ENCODE measurements around the gene GSK3A.
"Not testable (repeated sequence)": the region's sequence is repeated elsewhere in the genome, so short reads cannot be mapped to it uniquely, and the experiment has no call there.

The GSK3A gene

DNA sequence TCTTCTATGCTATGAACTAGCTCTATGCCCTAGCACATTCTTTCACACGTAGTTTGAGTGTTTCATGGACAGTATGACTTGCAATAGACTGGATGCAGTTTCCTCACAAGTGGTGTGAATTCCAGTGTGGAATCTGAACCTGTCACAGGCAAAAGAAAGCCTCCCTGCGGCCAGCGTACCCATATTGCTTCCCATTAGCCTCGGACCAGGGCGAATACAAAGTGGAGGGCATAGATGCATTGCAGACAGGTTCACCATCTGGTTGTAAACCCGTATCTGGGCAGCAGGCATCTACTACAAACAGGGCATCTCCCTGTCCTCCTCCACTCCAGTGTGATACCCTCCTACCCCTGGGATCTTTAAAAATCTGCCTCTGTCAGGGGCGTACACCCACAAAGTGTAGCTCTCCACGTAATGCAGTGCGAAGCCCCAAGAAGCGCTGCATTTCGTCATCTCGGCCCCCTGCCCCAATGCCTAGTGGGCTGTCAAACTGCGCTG lies 25.3 kb upstream of the GSK3A start:
- no peak for DNase-seq

DNA sequence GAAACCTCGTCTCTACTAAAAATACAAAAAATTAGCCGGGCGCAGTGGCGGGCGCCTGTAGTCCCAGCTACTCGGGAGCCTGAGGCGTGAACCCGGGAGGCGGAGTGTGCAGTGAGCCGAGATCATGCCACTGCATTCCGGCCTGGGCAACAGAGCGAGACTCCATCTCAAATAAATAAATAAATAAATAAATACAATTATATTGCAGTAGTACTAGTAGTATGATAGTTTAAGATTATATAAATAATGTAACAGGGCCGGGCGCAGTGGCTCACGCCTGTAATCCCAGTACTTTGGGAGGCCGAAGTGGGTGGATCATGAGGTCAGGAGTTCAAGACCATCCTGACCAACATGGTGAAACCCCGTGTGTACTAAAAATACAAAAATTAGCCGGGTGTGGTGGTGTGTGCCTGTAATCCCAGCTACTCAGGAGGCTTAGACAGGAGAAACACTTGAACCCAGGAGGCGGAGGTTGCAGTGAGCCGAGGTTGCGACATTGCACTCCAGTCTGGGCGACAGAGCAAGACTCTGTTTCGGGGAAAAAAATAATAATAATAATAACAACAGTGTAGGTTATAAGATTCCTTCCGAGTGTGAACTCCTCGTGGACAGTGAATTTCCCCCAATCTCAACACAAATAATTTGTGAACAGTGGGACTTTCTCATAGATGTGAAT lies 24.7 kb upstream of the GSK3A start:
- DNase-seq, result not testable (repeated sequence)

DNA sequence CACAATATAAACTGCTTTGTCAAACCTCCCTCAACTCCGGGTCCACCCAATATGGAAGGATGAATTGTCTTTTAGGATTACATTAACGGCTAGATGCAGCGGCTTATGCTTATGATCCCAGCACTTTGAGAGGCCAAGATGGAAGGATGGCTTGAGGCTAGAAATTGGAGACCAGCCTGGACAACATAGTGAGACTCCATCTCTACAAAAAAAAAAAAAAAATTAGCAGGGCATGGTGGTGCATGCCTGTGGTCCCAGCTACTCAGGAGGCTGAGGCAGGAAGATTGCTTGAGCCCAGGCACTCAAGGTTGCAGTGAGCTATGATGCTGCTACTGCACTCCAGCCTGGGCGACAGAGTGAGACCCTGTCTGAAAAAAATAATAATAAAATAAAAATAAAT lies 23.7 kb upstream of the GSK3A start:
- DNase-seq, result not testable (repeated sequence)

DNA sequence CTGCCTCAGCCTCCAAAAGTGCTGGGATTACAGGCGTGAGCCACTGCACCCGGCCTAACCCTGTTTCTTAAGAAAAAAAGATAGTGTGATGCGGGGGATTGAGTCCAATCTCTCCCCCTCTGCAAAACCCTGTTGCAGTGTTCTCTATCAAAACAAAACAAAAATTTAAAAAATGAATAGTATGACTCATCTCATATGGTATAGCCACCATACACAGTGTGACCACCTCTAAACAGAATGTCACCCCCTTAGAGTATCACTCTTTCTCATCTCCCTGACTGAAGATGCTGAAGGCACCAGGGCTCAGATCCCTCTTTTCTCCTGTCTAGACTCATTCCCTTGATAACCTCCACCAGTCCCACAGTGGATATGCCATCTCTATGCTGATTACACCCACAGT lies 19.4 kb upstream of the GSK3A start:
- DNase-seq, result no peak

DNA sequence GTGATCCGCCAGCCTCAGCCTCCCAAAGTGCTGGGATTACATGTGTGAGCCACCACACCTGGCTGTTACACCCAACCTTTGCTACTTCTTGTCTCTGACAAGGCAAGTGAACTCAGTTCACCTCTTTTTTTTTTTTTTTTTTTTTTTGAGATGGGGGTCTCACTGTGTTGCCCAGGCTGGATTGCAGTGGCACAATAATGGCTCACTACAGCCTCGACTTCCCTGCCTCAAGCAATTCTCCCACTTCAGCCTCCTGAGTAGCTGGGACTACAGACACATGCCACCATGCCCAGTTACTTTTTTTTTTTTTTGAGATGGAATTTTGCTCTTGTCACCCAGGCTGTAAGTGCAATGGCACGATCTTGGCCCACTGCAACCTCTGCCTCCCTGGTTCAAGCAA lies 15.4 kb upstream of the GSK3A start:
- DNase-seq, result not testable (repeated sequence)

DNA sequence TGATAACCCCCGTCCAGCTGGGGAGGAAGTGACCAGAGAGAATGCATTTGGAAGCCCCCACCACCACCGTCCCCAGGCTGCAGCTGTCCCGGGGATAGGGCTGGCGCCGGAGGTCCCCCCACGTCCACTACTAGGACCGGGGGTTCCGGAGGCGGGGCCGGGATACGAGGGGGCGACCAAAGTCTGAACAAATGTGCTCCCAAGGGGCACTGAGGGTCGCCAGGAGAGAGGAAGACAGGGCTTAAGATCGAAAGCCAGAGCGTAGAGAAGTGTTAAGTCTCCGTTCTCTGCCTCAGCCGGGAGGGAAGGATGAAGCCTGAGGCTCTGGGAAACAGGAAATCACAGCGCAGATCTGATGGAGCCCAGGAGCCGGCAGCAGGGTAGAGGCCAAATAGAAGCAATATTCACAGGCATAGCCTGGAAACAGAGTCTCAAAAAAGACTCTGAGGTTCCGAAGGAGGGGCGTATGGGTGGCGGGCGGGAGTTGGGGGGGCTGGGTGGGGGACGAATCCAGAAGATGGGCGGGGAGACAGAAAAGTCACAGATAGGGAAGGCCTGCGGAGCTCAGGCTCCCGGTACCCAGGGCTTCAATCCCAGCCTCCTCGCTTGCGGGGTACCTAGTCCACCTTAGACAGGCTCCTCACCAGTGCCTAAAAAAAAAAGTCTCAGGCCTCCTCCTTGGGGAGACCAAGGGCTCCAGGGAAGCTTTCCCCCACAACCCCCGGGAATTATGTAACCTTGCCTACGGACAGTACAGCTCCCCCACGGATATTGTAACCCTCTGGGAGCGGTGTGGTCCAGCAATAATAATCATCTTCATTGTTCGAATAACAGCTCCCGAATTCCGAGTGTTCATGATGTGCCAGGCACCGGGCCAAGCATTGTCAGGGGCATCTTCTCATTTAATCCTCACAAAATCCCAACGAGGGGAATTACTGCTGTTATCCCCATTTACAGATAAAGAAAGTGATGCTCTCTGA lies 13.7 kb upstream of the GSK3A start:
- DNase-seq, result no peak

DNA sequence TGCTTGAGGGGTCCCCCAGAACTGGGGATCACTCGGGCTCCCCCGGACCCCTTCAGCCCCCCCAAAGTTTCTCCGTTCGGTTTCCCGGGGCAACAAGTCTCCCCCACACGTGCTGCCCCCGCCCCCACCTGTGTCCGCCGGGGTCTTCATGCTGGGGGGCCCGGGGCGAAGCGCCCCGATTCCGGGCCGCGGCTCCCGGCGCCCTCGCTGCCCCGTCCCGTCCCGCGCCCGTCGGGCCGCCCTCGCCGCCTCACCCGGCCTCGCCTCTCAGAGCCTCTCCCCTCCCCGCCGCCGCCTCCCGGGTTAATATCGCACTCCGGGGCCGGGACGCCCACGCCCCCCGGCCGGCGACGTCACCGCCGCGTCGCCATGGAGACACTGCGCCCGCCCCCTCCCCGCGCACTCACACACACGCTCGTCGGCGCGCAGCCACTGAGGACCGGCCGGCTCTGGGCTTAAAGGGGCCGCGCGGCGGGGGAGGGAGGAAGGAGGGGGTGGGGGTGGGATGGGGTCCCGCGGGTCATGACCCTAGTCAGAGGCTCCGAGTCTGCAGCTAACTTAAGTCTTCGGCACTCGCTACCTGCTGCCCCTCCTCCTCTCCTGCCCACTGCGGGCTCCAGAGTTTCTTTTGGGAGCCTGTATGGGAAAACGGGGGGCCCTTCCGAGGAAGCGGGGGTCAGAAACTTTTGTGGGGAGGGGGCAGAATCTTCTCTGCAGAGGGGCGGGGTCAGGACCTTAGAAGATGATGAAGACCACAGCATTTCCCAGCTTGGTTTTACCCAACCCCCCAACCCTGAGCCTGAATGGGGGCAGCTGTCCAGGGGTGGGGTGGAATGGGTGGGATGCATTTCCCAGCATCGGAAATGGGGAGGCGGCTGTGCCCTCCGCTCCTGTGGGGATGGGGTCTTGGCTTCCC lies 12.7 kb upstream of the GSK3A start, which contains the start of gene ERF:
Gene ERF (minus strand): TSS at position 279 of the 916 bp plus-strand sequence. CDS start 129 bp downstream, at position 150.
- peak; percentile 86 to 94 (median 88) for DNase-seq

DNA sequence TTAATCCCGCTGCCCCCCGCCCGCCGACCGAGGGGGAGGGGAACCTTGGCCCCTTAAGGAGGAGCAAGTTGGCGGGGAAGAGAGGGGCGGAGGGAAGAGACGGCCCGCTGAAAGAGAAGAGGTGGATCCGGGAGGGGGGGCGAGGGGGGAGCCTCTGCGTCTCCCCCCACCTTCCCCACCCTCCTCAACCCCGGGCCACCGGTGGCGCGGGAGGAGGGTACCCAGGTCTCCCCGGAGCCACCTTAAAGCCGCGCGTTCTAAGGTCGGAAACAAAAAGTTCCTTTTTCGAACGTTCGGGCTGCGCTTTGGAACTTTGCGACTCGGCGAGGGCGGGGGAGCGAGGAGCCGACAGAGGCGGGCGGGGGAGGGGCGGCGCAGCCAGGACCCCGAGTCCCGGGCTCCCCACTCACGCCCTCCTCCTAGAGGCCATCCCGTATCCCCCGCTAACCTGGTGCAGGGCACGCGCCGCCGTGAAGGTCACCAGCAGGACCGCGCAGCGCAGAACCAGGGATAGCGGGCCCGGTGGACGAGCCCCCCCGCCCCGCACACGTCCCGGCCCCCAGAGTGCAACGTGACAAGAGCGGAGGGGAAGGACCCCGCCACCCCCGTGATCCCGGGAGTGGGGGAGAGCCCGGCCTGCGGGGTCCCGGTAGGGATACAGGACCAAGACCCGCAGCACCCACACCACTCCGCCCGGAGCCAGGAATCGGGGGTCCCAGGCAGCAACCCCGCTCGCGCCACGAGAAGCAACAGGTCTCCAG lies 11.9 kb upstream of the GSK3A start:
- DNase-seq, result peak; percentile 45 to 79 (median 56)

DNA sequence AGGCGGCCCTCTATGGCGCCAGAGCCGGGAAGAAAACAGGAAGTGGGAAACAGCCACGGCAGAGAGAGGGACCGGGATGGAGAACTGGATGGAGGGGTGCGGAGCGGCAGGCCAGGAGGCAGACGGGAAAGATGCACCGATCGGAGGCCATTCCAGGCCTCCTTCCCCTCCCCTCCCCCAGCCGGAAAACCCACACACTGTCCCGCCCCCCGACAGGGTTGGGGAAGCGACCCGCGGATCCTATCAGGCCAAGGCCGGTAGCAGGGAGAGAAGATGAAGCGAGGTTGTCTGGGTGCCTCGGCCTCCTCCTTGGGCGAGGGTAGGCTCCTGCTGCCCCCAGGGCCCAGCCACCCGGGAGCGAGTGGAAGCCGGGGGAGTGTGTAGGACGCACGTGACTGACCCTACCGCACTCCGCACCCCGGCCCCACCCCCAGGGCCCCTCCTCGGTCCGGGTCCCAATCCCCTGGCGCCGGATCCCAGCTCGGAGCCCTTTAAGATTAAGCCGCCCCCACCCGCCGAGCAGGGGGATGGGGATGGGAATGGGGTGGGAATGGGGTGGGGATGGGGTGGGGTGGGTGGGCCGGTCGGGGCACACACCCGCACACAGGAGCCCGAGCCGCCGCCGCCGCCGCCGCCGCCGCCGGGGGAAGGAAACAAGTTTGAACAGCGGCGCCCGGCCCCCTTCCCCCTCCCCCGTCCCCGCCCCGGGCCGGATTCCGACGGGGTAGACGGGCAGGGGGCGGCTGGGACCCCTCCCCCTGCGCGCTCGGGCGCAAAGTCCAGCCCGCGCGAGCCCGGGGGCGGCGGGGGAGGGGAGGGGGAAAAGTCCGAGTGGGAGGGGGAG lies 11.1 kb upstream of the GSK3A start:
- peak in 1 of 4 experiments; percentile 69 for DNase-seq

DNA sequence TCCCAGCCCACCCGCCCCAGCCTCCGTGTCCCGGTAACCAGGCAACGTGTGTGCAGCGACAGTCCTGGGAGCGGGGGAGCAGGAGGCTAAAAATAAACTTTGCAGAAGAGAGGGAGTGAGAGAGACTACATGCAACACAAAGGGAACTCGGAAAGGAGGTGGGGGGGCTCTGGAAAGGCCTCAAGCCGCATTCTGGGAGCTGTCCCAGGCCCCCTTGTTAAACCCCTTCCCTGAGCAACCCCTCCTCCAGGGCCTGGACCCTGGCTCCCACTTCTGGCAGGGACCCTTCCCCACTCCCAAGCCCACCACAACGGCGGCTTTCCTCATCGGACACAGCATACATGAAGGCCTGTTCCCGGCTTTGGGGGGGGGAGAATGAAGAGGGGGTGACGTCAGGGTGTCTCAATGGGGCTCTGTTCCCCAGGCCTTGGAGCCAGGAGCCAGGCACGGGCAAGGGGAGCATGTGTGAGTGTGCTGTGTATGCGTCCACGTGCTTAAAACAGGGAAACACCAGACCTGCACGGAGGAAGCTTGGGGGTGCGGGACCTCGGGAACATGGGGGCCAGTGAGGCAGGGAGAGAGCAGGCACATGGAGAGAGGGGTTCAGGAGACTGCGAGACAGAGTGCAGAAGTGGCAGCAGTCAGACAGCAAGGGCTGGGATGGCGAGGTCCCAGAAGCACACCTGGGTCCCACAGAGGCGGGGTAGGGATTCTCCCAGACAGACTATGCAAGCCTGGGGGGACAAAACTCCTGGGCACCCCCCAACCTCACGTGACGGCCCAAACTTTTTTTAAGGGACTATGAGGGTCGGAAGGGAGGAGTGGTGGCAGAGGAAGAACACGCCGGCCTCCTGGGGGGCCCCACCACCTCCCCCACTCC lies 10.2 kb upstream of the GSK3A start:
- DNase-seq, result no peak

DNA sequence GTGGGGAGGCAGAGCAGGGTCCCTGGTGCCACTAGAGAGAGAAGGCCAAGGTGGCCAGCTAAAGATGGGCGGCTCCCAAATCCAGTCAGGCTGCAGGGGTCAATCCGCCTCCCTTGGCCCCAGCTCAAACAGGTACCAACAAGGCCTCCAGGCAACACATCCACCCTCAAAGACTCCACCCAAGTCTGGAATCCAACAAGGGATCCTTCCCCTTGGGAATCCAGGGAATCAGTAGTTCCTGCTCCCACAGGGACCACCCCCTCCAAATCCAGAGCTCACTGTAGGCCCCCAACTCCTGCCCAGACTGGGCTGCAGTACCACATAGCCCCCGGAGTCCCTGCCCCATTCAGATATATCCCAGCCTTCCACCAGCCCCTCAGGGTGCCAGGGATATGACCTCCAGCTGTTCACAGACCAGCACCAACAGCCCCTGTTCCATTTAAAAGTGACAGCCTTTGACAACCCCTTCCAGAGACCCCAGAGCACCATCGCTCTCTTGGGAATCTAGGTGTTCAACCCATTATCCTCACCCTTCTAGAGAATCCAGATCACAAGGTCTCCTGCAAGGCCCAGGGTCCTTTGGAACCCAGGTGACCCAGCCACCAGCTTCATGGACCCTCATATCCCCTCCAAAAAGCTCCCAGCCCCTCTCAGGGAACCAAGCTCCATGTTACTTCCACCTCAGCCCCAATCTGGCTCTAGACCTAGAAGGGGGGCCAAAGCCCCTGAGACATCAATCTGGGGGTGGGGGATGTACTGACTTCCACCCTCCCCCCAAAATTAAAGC lies 9.4 kb upstream of the GSK3A start:
- DNase-seq, result no peak

DNA sequence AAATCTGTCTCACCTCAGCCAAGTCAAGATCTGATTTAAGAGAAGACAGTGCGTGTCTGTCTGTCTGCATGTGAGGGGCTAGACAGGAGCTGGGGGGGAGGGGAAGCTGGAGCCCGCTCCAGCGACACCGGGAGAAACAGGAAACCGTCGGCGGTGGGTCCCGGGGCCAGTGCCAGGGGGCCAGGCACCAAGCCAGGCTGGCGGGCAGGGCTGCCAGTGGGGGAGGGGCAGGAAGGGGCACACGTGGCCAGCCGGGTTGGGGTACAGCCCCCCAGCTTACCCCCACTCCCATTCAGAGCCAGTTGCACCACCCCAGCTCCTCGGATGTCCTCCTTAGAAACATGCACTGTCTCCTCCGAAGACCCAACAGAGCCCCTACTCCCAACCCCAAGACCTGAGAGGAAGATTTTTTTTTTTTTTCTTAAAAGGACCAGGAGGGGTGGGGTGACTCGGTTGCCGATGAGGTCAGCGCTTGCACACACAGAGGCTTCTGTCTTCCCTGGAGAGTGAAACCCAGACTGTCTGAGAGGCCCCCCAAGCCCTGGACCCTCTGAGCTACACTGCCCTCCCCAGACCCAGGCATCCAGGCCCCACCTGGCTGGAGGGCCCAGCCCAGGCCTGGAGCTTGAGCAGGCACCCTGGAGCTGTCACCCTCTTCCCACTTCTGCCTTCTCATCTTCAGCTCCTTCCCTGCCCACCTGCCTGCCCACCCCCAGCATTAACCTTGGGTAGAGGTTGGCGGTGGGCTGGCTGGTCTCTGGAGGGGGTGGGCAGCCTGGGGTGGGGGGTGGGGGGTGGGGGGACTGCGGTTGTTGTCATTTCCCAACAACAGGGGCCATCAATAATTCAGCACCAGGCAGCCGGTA lies 8.5 kb upstream of the GSK3A start:
- no peak for DNase-seq

DNA sequence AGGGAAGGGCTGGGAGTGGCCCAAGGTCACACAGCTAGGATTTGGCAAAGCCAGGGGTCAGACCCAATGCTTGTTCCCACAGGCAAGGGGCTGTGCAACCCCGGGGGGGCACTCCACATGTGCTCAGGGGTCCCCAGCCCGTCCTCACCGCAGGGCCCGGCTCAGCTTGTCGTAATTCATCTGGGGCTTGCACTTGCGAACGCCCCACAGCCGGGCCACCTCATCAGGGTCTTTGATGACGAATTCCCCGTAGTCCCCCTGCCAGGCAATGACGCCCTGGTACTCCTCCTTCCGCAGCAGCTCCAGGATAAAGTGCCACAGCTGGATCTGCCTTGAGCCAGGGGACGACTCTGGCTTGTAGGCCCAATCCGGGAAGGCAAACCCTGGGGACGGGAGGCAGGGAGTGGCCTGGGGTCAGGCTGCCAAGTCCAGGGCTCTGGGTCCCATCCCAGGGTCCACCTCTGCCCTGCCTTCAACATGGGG lies 7.8 kb upstream of the GSK3A start:
- DNase-seq, result no peak

DNA sequence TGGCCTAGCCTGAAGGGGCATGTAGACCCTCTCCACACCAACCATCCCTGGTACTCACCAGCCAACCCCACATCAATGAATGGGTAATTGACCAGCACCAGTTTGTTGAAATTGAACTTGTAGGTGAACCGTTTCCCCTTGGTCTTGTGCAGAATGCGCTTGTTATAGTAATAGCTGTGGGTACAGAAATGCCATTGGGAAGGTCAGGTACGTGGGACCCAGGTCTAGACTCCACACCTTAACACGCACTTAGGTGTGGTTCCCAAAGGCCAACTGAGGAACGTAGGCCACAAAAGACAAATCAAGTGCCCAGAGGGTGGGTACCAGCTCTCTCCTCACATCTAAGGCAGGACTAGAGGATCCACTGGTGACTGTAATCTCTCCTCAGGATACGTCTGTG lies 7.4 kb upstream of the GSK3A start:
- DNase-seq, result no peak

DNA sequence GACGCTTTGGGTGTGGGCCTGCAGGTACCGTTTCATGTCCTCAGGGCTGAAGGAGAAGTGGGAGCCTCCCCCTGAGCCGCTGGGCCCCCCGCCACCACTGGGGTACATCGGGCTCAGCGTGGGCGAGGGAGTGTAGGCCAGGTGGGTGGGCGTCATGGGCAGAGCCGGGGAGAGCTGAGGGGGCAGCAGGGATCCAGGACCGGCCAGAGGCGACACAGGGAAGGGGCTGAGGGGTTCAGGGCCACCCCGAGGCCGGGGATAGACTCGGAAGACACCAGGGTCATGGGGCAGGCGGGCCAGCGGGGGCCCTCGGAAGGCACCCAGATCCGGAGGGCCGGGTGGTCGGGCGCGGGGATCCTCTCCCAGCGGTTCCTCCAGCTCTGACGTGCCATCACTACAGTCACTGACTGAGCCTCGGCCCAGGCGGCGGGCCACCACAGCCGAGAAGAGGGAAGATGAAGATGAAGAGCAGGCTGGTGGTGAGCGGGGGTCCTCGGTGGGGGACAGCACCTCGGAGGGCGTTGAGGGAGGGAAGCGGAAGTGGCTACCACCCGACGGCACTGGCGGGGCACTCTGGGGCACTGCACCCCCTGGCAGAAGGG lies 6.8 kb upstream of the GSK3A start:
- no peak for DNase-seq

DNA sequence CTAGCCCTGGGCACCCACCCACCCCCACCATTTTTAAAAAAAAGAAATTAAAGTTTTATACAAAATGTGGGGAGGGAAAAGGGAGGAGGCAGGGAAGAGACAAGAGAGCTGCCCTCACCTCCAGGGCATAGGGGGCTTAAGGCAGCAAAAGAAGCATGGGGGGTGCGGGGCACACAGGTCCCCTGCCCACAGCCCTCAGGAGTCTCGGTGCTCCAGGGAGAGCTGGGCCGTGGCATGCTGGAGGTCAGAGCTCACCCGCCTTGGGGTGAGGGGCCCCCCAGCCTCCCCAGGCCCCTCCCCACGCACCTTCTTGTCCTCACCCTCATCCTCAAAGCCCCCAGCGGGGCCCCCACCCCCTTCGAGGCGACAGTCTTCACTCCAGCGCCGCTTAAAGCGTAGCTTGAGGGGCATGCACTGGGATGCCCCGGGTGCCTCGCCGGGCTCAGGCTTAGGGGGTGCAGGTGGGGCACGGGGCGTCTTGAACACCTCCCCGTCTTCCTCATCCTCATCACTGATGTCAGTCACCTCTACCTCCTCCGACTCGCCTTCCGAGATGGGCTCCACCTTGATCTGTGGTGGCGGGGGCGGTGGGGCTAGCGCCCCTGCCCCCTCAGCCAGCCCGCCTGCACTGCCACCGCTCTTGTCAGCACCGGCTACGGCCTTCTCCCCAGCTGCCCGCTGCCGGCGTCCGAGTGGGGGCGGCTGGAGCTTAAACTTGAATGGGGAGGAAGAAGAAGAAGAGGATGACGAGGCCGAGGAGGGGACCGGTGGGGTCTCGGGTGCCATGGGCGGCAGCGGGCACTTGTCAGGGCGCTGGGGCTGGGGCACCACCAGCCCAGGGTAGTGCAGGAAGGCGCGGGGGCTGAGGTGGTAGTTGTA lies 6.1 kb upstream of the GSK3A start:
- DNase-seq, result no peak

All from activated naive CD4-positive, alpha-beta T cell (primary cell).